Activated CD8-positive, alpha-beta T cell treated with anti-CD3 and anti-CD28 coated beads, Interleukin-2, amount 10 ng/mL, durations not matched to agents 7 days and 5 days (primary cell): ENCODE measurements around the gene MTARC2. TPM values are rescaled to one million over a fixed set of nuclear protein-coding genes. Genes with fewer than 3 reads are reported as not detected.
"Not testable (repeated sequence)": the region's sequence is repeated elsewhere in the genome, so short reads cannot be mapped to it uniquely, and the experiment has no call there.

ENCODE experiments used
- ATAC-seq: fragments of 150-1000 bp; cut with Tn5 transposase; one replicate; pipeline ENCODE4 v1.10.0; 2021; ENCODE audit warnings: moderate library complexity
- CTCF ChIA-PET: fragments of 350-600 bp; sonication (Branson Sonifier 250); formaldehyde crosslinking; loops from one replicate; lab custom pipeline; 2021; ENCODE audit warnings: antibody characterized with exemption; lab: Charles Lee
- POLR2A ChIA-PET: fragments of 350-600 bp; sonication (Branson Sonifier 250); formaldehyde crosslinking; loops from one replicate; lab custom pipeline; 2021; ENCODE audit warnings: antibody characterized with exemption; lab: Charles Lee
- DNase-seq: peaks from one replicate; pipeline ENCODE4 v3.0.0-alpha.2; 2020
- H3K27ac Mint-ChIP-seq: one replicate; pipeline ENCODE4 v1.8.0; 2021; ENCODE audit warnings: mild to moderate bottlenecking, mixed read lengths
- H3K27me3 Mint-ChIP-seq: one replicate; pipeline ENCODE4 v1.8.0; 2021; ENCODE audit warnings: low read depth, mixed read lengths
- H3K36me3 Mint-ChIP-seq: one replicate; pipeline ENCODE4 v1.8.0; 2021; ENCODE audit warnings: low read depth, mixed read lengths
- H3K4me1 Mint-ChIP-seq: one replicate; pipeline ENCODE4 v1.8.0; 2021; ENCODE audit warnings: low read depth, mixed read lengths
- H3K4me3 Mint-ChIP-seq: one replicate; pipeline ENCODE4 v1.8.0; 2021; ENCODE audit warnings: mild to moderate bottlenecking, mixed read lengths
- H3K9me3 Mint-ChIP-seq: one replicate; pipeline ENCODE4 v1.8.0; 2022; ENCODE audit warnings: mixed read lengths; ENCODE audit not compliant: insufficient read depth
- total RNA-seq, 2 experiments: library from RNA; stranded (reverse); gene quantifications; one replicate each; pipeline ENCODE4 v1.2.3, GENCODE V29; 2021

Gene MTARC2
- total RNA-seq, 2 experiments from 2014 or later, result not detected

- Mint-ChIP-seq H3K36me3 (no peaks in the 10 kb centered on the region), H3K4me3 (no peak overlapping the region), H3K27ac (no peak overlapping the region), H3K9me3 (peaks cover 3% of the 10 kb centered on the region), H3K4me1 (peaks cover 4% of the 10 kb centered on the region), H3K27me3 (no peaks in the 10 kb centered on the region)
- DNase-seq (no peak), ATAC-seq (no peak)
- POLR2A ChIA-PET, result no interaction called here
- CTCF ChIA-PET, result no interaction called here
Measured at GRCh38 chr1:220708936-220709801, 39.0 kb upstream of the MTARC2 start.

- no peak for ATAC-seq
- ChIA-PET CTCF (no interaction called here), POLR2A (interaction anchor here (0.6 kb wide), 1 partner anchor 43 kb away, joined by 3 read pairs; no protein-coding TSS in a partner anchor)
- Mint-ChIP-seq H3K4me1 (peaks cover 4% of the 10 kb centered on the region), H3K4me3 (no peak overlapping the region), H3K27ac (no peak overlapping the region), H3K9me3 (peaks cover 3% of the 10 kb centered on the region), H3K36me3 (no peaks in the 10 kb centered on the region), H3K27me3 (no peaks in the 10 kb centered on the region)
- DNase-seq, result no peak
Measured at GRCh38 chr1:220710333-220710732, 37.8 kb upstream of the MTARC2 start.

GRCh38 chr1:220711056-220711809, 36.9 kb upstream of the MTARC2 start:
- Mint-ChIP-seq H3K4me1 (peaks cover 4% of the 10 kb centered on the region), H3K36me3 (no peaks in the 10 kb centered on the region), H3K4me3 (no peak overlapping the region), H3K9me3 (peaks cover 7% of the 10 kb centered on the region), H3K27me3 (no peaks in the 10 kb centered on the region), H3K27ac (no peak overlapping the region)
- no peak for DNase-seq
- POLR2A ChIA-PET, result interaction anchor here (0.6 kb wide), 1 partner anchor 43 kb away, joined by 3 read pairs; no protein-coding TSS in a partner anchor
- CTCF ChIA-PET, result no interaction called here
- ATAC-seq, result no peak

GRCh38 chr1:220715986-220716385, 32.1 kb upstream of the MTARC2 start:
- CTCF ChIA-PET, H3K27me3 Mint-ChIP-seq: not testable (repeated sequence)
- H3K9me3 Mint-ChIP-seq, result peaks cover 13% of the 10 kb centered on the region

GRCh38 chr1:220717800-220718640, 30.1 kb upstream of the MTARC2 start:
- no peaks in the 10 kb centered on the region for H3K4me1 Mint-ChIP-seq
- ChIA-PET POLR2A (no interaction called here), CTCF (no interaction called here)
- DNase-seq, result no peak
- H3K27ac Mint-ChIP-seq, result no peak overlapping the region
- H3K27me3 Mint-ChIP-seq, result no peaks in the 10 kb centered on the region
- no peak for ATAC-seq
- peaks cover 1% of the 10 kb centered on the region for H3K36me3 Mint-ChIP-seq
- H3K4me3 Mint-ChIP-seq, result no peak overlapping the region
- H3K9me3 Mint-ChIP-seq, result peaks cover 13% of the 10 kb centered on the region

More at GRCh38 chr1:220715986-220716385, 32.1 kb upstream of the MTARC2 start:
- H3K4me3 Mint-ChIP-seq, H3K4me1 Mint-ChIP-seq, DNase-seq, ATAC-seq, H3K36me3 Mint-ChIP-seq, H3K27ac Mint-ChIP-seq, POLR2A ChIA-PET: not testable (repeated sequence)

GRCh38 chr1:220721266-220721665, 26.9 kb upstream of the MTARC2 start:
- DNase-seq, H3K4me3 Mint-ChIP-seq, H3K36me3 Mint-ChIP-seq, H3K9me3 Mint-ChIP-seq, H3K27me3 Mint-ChIP-seq, ATAC-seq, H3K4me1 Mint-ChIP-seq, H3K27ac Mint-ChIP-seq, POLR2A ChIA-PET: not testable (repeated sequence)
- CTCF ChIA-PET, result interaction anchor here (2.4 kb wide), 1 partner anchor 12 kb away, joined by 16 read pairs; no protein-coding TSS in a partner anchor

- no peaks in the 10 kb centered on the region for H3K4me1 Mint-ChIP-seq
- DNase-seq (no peak), ATAC-seq (no peak)
- no peak overlapping the region for H3K27ac Mint-ChIP-seq
- ChIA-PET POLR2A (no interaction called here), CTCF (interaction anchor here (0.9 kb wide), 1 partner anchor 45 kb away, joined by 3 read pairs; no protein-coding TSS in a partner anchor)
- H3K36me3 Mint-ChIP-seq, result no peaks in the 10 kb centered on the region
- H3K27me3 Mint-ChIP-seq, result no peaks in the 10 kb centered on the region
- no peaks in the 10 kb centered on the region for H3K9me3 Mint-ChIP-seq
- no peak overlapping the region for H3K4me3 Mint-ChIP-seq
Measured at GRCh38 chr1:220726634-220727033, 21.5 kb upstream of the MTARC2 start.

- Mint-ChIP-seq H3K4me1 (peaks cover 2% of the 10 kb centered on the region), H3K4me3 (no peak overlapping the region), H3K9me3 (no peaks in the 10 kb centered on the region), H3K27ac (no peak overlapping the region), H3K36me3 (no peaks in the 10 kb centered on the region), H3K27me3 (no peaks in the 10 kb centered on the region)
- no peak for ATAC-seq
- ChIA-PET CTCF (no interaction called here), POLR2A (no interaction called here)
- DNase-seq, result no peak
Measured at GRCh38 chr1:220727519-220727918, 20.6 kb upstream of the MTARC2 start.

- ChIA-PET POLR2A (no interaction called here), CTCF (no interaction called here)
Measured at GRCh38 chr1:220730486-220730885, 17.6 kb upstream of the MTARC2 start.

GRCh38 chr1:220732137-220732536, 16.0 kb upstream of the MTARC2 start:
- no peak for ATAC-seq
- Mint-ChIP-seq H3K4me1 (peaks cover 10% of the 10 kb centered on the region), H3K4me3 (no peak overlapping the region), H3K36me3 (no peaks in the 10 kb centered on the region), H3K27me3 (peaks cover 3% of the 10 kb centered on the region), H3K27ac (no peak overlapping the region), H3K9me3 (no peaks in the 10 kb centered on the region)
- POLR2A ChIA-PET, result no interaction called here
- CTCF ChIA-PET, result no interaction called here
- no peak for DNase-seq

More at GRCh38 chr1:220730486-220730885, 17.6 kb upstream of the MTARC2 start:
- Mint-ChIP-seq H3K27ac (no peak overlapping the region), H3K36me3 (no peaks in the 10 kb centered on the region), H3K4me3 (no peak overlapping the region), H3K9me3 (no peaks in the 10 kb centered on the region), H3K27me3 (peaks cover 3% of the 10 kb centered on the region), H3K4me1 (peaks cover 10% of the 10 kb centered on the region)
- ATAC-seq, result no peak
- no peak for DNase-seq

- no peaks in the 10 kb centered on the region for H3K9me3 Mint-ChIP-seq
- DNase-seq, result no peak
- peaks cover 10% of the 10 kb centered on the region for H3K4me1 Mint-ChIP-seq
- no peak overlapping the region for H3K27ac Mint-ChIP-seq
- peaks cover 6% of the 10 kb centered on the region for H3K27me3 Mint-ChIP-seq
- no peaks in the 10 kb centered on the region for H3K36me3 Mint-ChIP-seq
- H3K4me3 Mint-ChIP-seq, result no peak overlapping the region
- POLR2A ChIA-PET, result no interaction called here
- CTCF ChIA-PET, result interaction anchor here (0.7 to 2.9 kb wide), 29 partner anchors 9 to 628 kb away, joined by 3 to 21 read pairs (median 4); partner anchors contain the start of genes C1orf115 and MTARC2
- ATAC-seq, result no peak
Measured at GRCh38 chr1:220732621-220733020, 15.5 kb upstream of the MTARC2 start.
